Chondrocyte (in vitro differentiated cells): ENCODE data around the gene BST1. TPM values are rescaled to one million over a fixed set of nuclear protein-coding genes. Genes with fewer than 3 reads are reported as not detected.

ENCODE experiments used
- DNase-seq: peaks from one replicate; pipeline ENCODE4 v3.0.0; 2021; ENCODE audit warnings: mixed read lengths, low spot score
- H3K27ac Mint-ChIP-seq: one replicate; pipeline ENCODE4 v1.8.0; 2021; ENCODE audit warnings: mild to moderate bottlenecking, moderate library complexity, mixed read lengths; ENCODE audit not compliant: unreplicated experiment
- H3K27me3 Mint-ChIP-seq: 2 replicates; pipeline ENCODE4 v1.8.0; 2021; ENCODE audit warnings: low read depth, mixed read lengths
- H3K36me3 Mint-ChIP-seq: 2 replicates; pipeline ENCODE4 v1.8.0; 2021; ENCODE audit warnings: low read depth, mixed read lengths
- H3K4me1 Mint-ChIP-seq: 2 replicates; pipeline ENCODE4 v1.8.0; 2021; ENCODE audit warnings: low read depth, mild to moderate bottlenecking, mixed read lengths
- H3K4me3 Mint-ChIP-seq: one replicate; pipeline ENCODE4 v1.8.0; 2021; ENCODE audit warnings: mild to moderate bottlenecking, moderate library complexity, mixed read lengths; ENCODE audit not compliant: unreplicated experiment
- H3K9me3 Mint-ChIP-seq: 2 replicates; pipeline ENCODE4 v1.8.0; 2021; ENCODE audit warnings: low read depth, mixed read lengths
- CTCF ChIP-seq: fragments of 200-600 bp; sonication (generic); IDR thresholded peaks from 2 replicates; pipeline ENCODE4 v1.5.0; 2021; ENCODE audit warnings: antibody characterized with exemption, mild to moderate bottlenecking, moderate library complexity
- total RNA-seq: library from RNA; stranded (reverse); gene quantifications from 3 replicates; pipeline ENCODE4 v1.2.1, GENCODE V29; 2021

Gene BST1
- total RNA-seq, 1 donor from 2014 or later = 0.45 TPM

DNA sequence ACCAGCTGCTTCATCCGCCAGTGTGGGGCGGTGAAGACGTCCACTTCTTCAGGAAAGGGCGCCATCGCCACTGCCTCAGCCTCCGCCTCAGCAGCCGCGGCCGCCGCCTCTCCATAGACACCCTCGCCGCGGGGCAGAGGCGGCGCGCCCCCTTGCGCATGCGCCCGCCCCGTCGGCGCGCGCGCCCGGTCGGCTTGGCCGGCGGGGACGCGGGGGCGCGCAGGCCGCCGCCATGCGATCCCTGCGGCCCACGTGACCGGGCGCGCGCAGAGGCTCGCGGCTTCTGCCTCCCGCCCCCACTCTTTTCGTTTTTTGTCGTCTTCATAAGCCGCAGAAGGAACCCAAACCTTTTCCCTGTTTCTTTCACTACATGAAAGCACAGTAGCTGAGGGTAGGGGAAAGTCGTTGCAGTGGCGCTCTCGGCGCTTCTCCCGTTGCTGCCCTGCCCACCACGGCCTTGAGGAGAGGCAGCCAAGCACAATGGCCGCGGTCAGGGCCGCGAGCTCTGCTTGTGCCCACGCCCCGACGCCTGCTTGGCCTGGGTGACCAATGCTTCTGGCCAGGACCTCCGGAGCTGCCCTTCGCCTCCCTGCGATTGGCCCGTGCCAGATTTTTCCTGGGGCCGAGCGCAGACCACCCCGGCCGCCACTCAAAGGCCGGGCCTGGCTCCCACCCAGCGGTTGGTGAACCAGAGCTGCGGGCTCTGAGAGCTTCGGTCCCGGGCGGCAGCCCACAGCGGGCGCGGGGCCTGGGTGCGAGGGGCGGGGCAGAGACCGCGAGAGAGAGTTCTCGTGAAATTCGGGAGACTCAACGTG is 47.4 kb upstream of the BST1 start, which contains the start of gene FBXL5:
TSS of gene FBXL5 (minus strand) at position 135 of the 815 bp plus-strand sequence. CDS start at position 65, 70 bp downstream.
- peak within 1 kb of the TSS; percentile 100 for H3K27ac Mint-ChIP-seq
- H3K4me3 Mint-ChIP-seq = peak within 1 kb of the TSS; percentile 97
- DNase-seq = peak; percentile 89
- no peaks in the 10 kb centered on the region for H3K9me3 Mint-ChIP-seq
- TF ChIP-seq CTCF = no peak
- H3K36me3 Mint-ChIP-seq = no peaks in the 10 kb centered on the region
- peaks cover 71% of the 10 kb centered on the region for H3K4me1 Mint-ChIP-seq
- no peaks in the 10 kb centered on the region for H3K27me3 Mint-ChIP-seq

GRCh38 chr4:15656038-15656470 is 46.8 kb upstream of the BST1 start:
- no peaks in the 10 kb centered on the region for H3K27me3 Mint-ChIP-seq
- peak overlapping the region; percentile 88 for H3K4me3 Mint-ChIP-seq
- TF ChIP-seq CTCF = no peak
- peaks cover 67% of the 10 kb centered on the region for H3K4me1 Mint-ChIP-seq
- H3K36me3 Mint-ChIP-seq = no peaks in the 10 kb centered on the region
- no peak for DNase-seq
- peak overlapping the region; percentile 100 for H3K27ac Mint-ChIP-seq
- H3K9me3 Mint-ChIP-seq = no peaks in the 10 kb centered on the region

GRCh38 chr4:15657366-15657765 is 45.5 kb upstream of the BST1 start:
- no peaks in the 10 kb centered on the region for H3K27me3 Mint-ChIP-seq
- H3K4me3 Mint-ChIP-seq = no peak overlapping the region
- no peak for DNase-seq

DNA sequence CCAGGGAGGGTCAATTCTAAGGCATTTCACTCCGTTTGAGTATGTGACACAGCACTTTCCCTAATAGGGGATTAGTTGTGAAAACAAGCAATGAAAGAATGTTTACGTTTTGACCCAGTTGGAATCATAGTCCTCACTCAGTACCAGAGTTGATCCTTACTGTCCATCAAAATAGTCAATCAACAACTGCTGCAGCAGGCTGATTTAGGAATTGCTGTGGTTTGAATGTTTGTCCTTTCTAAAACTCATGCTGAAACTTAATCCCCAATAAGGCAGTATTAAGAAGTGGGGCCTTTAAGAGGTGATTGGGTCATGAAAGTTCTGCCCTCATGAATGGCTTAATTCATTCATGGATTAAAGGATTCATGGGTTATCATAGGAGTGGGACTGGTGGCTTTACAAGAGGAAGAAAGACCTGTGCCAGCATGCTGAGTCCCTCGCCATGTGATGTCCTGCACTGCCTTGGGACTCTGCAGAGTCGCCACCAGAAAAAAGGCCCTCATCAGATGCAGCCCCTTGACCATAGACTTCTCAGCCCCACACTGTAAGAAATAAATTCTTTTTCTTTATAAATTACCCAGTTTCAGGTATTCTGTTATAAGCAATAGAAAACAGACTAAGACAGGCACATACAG is 44.6 kb upstream of the BST1 start:
- H3K27ac Mint-ChIP-seq = peak overlapping the region; percentile 87
- no peak for DNase-seq
- no peaks in the 10 kb centered on the region for H3K27me3 Mint-ChIP-seq
- no peaks in the 10 kb centered on the region for H3K36me3 Mint-ChIP-seq
- H3K4me3 Mint-ChIP-seq = no peak overlapping the region
- H3K9me3 Mint-ChIP-seq = no peaks in the 10 kb centered on the region
- TF ChIP-seq CTCF = no peak
- peaks cover 46% of the 10 kb centered on the region for H3K4me1 Mint-ChIP-seq

More at GRCh38 chr4:15657366-15657765, 45.5 kb upstream of the BST1 start:
- no peaks in the 10 kb centered on the region for H3K36me3 Mint-ChIP-seq
- H3K4me1 Mint-ChIP-seq = peaks cover 55% of the 10 kb centered on the region
- peak overlapping the region; percentile 87 for H3K27ac Mint-ChIP-seq
- TF ChIP-seq CTCF = no peak
- H3K9me3 Mint-ChIP-seq = no peaks in the 10 kb centered on the region

DNA sequence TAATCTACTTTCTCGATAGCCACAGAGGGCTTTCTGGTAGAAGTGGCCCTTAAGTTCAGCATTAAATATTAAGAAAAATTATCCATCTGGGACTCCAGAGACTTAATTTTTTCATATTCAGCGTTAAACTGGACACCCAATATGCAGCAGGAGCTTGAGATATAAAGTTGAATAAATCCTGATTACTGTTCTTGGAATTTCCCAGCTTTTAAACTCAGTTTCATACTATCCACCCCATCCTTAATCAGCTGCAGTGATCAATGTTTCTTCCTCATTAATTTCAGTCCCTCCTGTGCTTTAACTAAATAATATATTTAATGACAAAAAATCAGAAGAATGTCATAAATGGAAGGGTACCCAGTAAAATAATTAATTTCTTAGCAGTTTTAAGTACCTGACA is 44.1 kb upstream of the BST1 start:
- peaks cover 41% of the 10 kb centered on the region for H3K4me1 Mint-ChIP-seq
- H3K9me3 Mint-ChIP-seq = no peaks in the 10 kb centered on the region
- H3K27me3 Mint-ChIP-seq = no peaks in the 10 kb centered on the region
- no peaks in the 10 kb centered on the region for H3K36me3 Mint-ChIP-seq
- TF ChIP-seq CTCF = no peak
- H3K4me3 Mint-ChIP-seq = no peak overlapping the region
- H3K27ac Mint-ChIP-seq = no peak overlapping the region
- no peak for DNase-seq
